Spleen (tissue), 7 donors: ENCODE data around the gene PNMA8B.

ENCODE experiments used
- POLR2A ChIP-seq, 3 donors: fragments of 450-650 bp; IDR thresholded peaks; one replicate each; pipeline ENCODE4 v1.5.1; 2017; ENCODE audit warnings: antibody characterized with exemption in 3 of 3, mild to moderate bottlenecking in 1 of 3
- POLR2AphosphoS5 ChIP-seq, 3 donors: sonication (generic); formaldehyde crosslinking; IDR thresholded peaks; one replicate each; pipeline ENCODE4 v1.5.1; 2017; ENCODE audit warnings: antibody characterized with exemption in 3 of 3
- TF ChIP-seq, protein P1 (sequence below), 11 experiments: fragments of 200-600 bp in 7 of 11; fragments of 450-650 bp in 4 of 11; sonication (generic) in 4 of 11; IDR thresholded peaks in 8 of 11; conservative IDR thresholded peaks in 3 of 11; 1 replicate in 7 of 11; 2 replicates in 4 of 11; pipeline versions ENCODE4 v1.4.0 to v1.8.0; 2016 to 2021; ENCODE audit warnings: antibody characterized with exemption in 11 of 11, inconsistent platforms in 4 of 11, mild to moderate bottlenecking in 1 of 11
- donor health status: DM: no; HTN: no; CAD: no; lungs with moderate emphysema.
- donor health status: DM: no; HTN: no; CAD: no.
- donor health status: DM: no; HTN: no; CAD: no.

DNA sequence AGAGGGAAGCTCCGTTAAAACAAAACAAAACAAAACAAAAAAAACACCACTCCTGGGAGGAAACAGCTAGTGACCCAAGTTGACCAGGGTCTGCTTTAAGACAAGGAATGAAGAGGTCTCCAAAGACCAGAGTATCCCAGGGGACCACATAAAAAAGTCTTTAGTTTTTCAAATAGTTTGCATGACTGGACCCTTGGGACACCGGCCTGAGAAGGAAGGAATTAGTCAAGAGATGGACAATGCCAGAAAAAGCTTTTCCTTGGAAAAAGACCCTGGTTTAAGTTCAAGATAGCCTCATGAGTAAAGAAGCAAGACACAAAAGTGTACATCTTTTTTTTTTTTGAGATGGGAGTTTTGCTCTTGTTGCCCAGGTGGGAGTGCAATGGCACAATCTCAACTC, 12.5 kb upstream of the PNMA8B start:
- TF ChIP-seq, protein P1, sequence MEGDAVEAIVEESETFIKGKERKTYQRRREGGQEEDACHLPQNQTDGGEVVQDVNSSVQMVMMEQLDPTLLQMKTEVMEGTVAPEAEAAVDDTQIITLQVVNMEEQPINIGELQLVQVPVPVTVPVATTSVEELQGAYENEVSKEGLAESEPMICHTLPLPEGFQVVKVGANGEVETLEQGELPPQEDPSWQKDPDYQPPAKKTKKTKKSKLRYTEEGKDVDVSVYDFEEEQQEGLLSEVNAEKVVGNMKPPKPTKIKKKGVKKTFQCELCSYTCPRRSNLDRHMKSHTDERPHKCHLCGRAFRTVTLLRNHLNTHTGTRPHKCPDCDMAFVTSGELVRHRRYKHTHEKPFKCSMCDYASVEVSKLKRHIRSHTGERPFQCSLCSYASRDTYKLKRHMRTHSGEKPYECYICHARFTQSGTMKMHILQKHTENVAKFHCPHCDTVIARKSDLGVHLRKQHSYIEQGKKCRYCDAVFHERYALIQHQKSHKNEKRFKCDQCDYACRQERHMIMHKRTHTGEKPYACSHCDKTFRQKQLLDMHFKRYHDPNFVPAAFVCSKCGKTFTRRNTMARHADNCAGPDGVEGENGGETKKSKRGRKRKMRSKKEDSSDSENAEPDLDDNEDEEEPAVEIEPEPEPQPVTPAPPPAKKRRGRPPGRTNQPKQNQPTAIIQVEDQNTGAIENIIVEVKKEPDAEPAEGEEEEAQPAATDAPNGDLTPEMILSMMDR (IDR thresholded peaks at IDR 0.05 in 8 of 11, conservative IDR thresholded peaks at IDR 0.05 in 3 of 11) = no peak
- TF ChIP-seq POLR2AphosphoS5 (IDR thresholded peaks at IDR 0.05) (no peak), POLR2A (IDR thresholded peaks at IDR 0.05) (no peak)
